ENCODE results near the gene POLD2. TPM values are rescaled to one million over a fixed set of nuclear protein-coding genes. Genes with fewer than 3 reads are reported as not detected.
A peak's percentile ranks its signal among the peaks of the same experiment; 100 is the strongest.
"Not testable (repeated sequence)": the region's sequence is repeated elsewhere in the genome, so short reads cannot be mapped to it uniquely, and the experiment has no call there.

Gene POLD2
- total RNA-seq, 1 experiment from 2014 or later: 258 TPM

GRCh38 chr7:44139311-44140010 lies 16.1 kb upstream of the POLD2 start:
- no peak for DNase-seq (ENCODE audit: low spot score)

- DNase-seq (ENCODE audit: low spot score): no peak
Measured at GRCh38 chr7:44138698-44139097, 15.3 kb upstream of the POLD2 start.

- DNase-seq (ENCODE audit: low spot score): no peak
Measured at GRCh38 chr7:44136731-44137130, 13.4 kb upstream of the POLD2 start.

DNA sequence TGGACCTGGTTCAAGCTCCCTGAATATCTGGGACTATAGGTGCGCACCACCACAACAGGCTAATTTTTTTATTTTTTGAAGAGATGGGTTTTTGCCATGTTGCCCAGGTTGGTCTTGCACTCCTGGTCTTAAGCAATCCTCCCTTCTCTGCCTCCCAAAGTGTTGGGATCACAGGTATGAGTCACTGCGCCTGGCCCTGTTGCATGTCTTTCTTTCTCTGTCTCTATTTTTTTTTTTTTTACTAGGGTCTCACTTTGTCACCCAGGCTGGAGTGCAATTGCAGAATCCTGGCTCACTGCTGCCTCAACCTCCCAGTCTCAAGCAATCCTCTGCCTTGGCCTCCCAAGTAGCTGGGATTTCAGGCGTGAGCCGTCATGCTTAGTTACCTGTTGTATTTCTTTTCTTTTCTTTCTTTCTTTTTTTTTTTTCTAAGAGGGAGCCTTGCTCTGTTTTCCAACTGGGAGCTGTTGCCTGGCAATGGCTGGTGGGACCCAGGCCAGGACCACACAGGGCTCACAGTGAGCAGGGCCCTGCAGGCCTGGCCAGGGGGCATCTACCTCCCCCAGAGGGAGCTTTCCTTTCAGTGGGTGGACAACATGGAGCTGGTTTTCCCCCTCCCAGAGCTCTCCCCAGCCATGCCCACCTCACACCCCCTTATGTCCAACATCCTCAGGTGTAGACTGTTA lies 11.7 kb upstream of the POLD2 start:
- DNase-seq (ENCODE audit: low spot score): no peak

GRCh38 chr7:44133295-44133694 lies 9.9 kb upstream of the POLD2 start:
- DNase-seq (ENCODE audit: low spot score): no peak

DNA sequence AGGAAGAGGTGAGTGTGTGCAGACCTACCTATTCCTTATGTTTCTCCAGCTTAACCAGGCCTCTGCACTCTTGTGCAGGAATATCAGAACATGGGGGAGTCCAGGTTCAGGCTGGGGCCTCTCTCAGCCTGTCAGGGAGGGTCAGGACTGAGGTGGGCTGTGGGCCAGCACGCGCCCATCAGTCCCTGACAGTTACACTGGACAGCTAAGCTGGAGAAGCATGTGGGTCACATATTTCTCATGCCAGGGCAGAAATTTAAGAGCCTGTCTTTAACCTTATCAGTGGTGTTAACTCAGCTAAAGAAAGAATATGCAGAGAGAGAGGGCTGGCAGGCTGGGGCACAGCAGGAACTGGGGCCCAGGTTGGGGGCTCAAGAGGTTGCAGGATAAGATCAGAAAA lies 8.7 kb upstream of the POLD2 start:
- no peak for DNase-seq (ENCODE audit: low spot score)

DNA sequence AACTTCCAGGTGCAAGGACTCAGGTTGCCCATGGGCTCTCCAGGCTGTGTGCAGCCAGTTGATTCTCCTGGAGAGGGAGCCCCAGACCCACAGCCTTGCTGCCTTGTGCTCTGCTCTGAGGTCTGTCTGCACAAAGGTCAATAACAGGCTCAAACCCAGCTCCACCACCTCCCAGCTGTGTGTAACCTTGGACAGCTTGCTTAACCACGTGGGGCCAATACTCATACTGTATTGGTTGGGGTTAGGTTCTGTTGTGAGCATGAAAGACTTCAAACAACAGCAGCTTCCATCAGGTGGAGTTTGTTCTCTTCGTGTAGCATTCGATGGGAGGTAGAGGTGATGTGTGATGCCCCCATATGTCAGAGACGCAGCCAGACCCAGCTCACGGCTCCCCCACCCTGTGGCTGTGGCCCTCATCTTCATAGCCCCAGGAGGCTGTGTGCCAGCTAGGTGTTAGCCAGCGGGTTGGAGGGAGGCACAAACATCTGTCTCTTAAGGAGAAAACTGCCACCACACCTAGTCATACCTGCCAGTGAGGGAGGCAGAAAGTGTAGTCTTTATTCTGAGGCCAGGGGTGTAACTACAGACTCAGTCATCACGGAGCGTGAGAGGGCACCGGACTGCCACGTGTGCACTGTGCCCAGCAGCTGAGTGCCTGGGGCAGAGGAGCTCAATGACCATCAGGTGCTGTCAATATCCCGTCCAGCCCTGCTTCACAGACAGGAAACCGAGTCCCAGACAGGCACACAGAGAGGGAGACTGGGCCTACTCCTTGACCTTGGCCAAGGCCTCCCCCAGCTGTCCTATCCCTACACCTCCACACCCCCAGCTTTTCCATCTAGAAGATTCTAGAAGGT lies 8.1 kb upstream of the POLD2 start:
- DNase-seq (ENCODE audit: low spot score): peak; percentile 66

DNA sequence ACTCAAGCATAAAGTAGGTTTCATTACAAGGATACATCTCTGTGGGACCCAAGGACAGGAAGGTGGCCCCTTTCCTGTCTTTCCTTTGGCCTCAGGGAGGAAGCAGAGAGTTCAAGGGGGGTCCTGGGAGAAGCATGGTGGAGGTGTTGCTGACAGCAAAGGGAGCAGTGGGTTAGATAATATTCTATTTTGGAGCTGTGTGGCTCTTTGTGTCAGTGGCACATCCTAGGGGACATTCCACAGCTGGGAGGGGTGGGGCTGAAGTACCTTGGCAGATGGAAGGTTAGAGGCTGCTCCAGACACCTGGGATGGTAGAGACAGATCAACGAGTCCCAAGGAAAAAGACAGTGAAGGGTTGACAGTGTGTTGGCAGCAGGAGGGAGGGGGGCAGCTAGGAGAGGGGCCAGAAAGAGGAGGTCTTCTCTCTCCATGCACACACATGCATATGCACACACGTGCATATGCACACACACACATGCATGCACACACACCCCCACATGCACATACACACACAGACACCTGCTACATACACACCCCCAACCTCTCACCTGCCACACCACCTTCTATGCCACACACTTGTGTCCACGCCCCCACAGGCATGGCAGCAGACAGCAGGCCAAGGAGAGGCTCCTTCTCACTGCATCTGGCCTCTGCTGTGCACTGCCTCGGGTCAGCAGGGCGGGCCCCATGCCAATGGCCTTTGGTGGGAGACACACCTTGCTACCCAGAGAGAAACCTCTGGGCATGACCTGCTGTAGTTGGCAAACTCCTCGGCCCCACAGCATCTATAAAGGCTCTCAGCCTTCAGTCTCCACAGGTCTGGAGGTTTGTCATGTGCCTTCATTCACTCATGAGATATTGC lies 5.6 kb upstream of the POLD2 start:
- no peak for DNase-seq (ENCODE audit: low spot score)

GRCh38 chr7:44127161-44127560 lies 3.8 kb upstream of the POLD2 start:
- DNase-seq (ENCODE audit: low spot score): no peak

GRCh38 chr7:44126574-44126973 lies 3.2 kb upstream of the POLD2 start:
- not testable (repeated sequence) for DNase-seq (ENCODE audit: low spot score)

DNA sequence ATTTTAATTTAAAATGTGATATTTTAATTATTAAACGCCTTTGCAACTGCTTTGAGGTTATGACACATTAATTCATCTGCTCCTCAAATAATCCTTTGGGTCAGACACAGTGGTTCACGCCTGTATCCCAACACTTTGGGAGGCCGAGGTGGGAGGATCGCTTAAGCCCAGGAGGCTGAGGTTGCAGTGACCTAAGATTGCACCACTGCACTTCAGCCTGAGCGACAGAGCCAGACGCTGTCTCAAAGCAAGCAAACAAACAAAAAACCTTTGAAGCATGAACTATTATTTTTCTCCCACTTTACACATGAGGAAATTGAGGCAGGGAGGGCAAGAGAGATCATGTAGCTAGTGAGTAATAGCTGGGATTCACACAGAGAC lies 1.5 kb upstream of the POLD2 start:
- no peak for DNase-seq (ENCODE audit: low spot score)

- DNase-seq (ENCODE audit: low spot score): no peak
Measured at GRCh38 chr7:44122529-44122928, 819 bp downstream of the POLD2 start.

DNA sequence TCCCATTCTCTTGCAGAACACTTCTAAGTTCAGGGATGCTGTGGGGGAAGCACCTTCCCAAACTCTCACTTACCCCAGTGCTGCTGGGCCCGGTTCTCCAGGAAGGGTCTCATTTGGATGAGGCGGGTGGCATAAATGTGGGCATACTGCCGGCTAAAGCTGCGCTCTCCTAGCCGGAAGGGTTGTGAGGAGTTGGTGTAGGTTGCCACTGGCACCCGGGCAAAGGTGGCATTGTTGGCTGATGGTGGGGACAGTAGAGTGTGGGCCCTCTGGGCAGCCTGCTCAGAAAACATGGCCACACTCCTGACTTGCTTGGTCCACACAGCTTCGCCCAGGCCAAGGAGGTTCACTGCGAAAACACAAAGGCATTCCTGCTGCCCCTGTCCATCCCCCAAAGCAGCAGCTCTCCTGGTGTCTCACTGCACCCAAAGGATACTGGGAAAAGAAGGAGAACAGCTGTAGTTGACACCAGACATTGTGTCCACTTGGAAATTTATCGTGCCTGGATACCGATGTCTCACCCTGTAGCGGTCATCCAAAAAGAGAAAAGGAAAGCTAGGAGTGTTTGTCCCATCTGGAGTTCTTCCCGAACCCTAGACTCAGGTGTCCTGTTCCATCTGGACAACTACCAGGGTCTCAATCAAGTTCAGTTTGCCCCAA lies 1.5 kb downstream of the POLD2 start:
- no peak for DNase-seq (ENCODE audit: low spot score)

DNA sequence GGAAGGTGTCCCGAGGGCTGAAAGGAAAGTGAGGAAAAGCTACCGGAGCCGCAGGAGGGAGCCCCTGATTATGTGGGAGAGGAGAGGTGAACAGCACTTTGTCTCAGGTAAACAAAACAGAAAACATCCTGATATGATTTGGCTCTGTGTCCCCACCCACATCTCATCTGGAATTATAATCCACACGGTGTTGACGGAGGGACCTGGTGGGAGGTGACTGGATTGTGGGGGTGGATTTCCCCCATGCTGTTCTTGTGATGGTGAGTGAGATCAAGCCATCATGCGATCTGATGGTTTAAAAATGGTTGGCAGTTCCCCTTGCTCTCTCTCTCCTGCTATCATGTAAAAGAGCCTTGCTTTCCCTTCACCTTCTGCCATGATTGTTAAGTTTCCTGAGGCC lies 3.0 kb downstream of the POLD2 start:
- DNase-seq (ENCODE audit: low spot score): no peak

GRCh38 chr7:44119829-44120380 lies 3.4 kb downstream of the POLD2 start:
- no peak for DNase-seq (ENCODE audit: low spot score)

GRCh38 chr7:44117801-44118429 lies 5.4 kb downstream of the POLD2 start:
- no peak for DNase-seq (ENCODE audit: low spot score)

GRCh38 chr7:44116789-44117666 lies 6.3 kb downstream of the POLD2 start:
- DNase-seq (ENCODE audit: low spot score): no peak

- DNase-seq (ENCODE audit: low spot score): no peak
Measured at GRCh38 chr7:44116087-44116788, 7.1 kb downstream of the POLD2 start.

Data from HT-29 (cell line).